8988T (cell line): Measurements from ENCODE around the gene DPY19L3.

Experiments
- DNase-seq: peaks from one replicate; pipeline ENCODE4 v3.0.0; 2011

DPY19L3 gene

GRCh38 chr19:32530773-32531172 lies 125.2 kb downstream of the DPY19L3 start:
- DNase-seq, result no peak

- no peak for DNase-seq
These were observed 126.7 kb downstream of the DPY19L3 start for GRCh38 chr19:32532233-32532632.
